Calu3 (cell line): ENCODE measurements around the gene ADSS1. TPM values are rescaled to one million over a fixed set of nuclear protein-coding genes. Genes with fewer than 3 reads are reported as not detected.

Experiments used
- BruUV-seq: library from RNA; stranded (reverse); fragments of 400-500 nt; replicated peaks from 2 replicates; lab custom pipeline; 2021; lab: Mats Ljungman, UMichigan
- CTCF ChIA-PET: fragments of 300-600 bp; sonication (Branson Sonifier 250); formaldehyde crosslinking; loops from one replicate; lab custom pipeline; 2022; ENCODE audit warnings: antibody characterized with exemption; lab: Charles Lee
- DNase-seq: peaks from one replicate; pipeline ENCODE4 v3.0.0; 2022
- H3K27ac Mint-ChIP-seq: one replicate; pipeline ENCODE4 v1.8.0; 2022; ENCODE audit warnings: mixed read lengths; ENCODE audit not compliant: unreplicated experiment
- H3K27me3 Mint-ChIP-seq: one replicate; pipeline ENCODE4 v1.8.0; 2022; ENCODE audit warnings: mixed read lengths; ENCODE audit not compliant: unreplicated experiment
- H3K36me3 Mint-ChIP-seq: one replicate; pipeline ENCODE4 v1.8.0; 2022; ENCODE audit warnings: mild to moderate bottlenecking, moderate library complexity, mixed read lengths; ENCODE audit not compliant: insufficient read depth, unreplicated experiment
- H3K4me1 Mint-ChIP-seq: one replicate; pipeline ENCODE4 v1.8.0; 2022; ENCODE audit warnings: mild to moderate bottlenecking, low read depth, mixed read lengths; ENCODE audit not compliant: unreplicated experiment
- H3K4me3 Mint-ChIP-seq: one replicate; pipeline ENCODE4 v1.8.0; 2022; ENCODE audit warnings: mild to moderate bottlenecking, low read depth, moderate library complexity, mixed read lengths; ENCODE audit not compliant: unreplicated experiment
- H3K9me3 Mint-ChIP-seq: one replicate; pipeline ENCODE4 v1.8.0; 2022; ENCODE audit warnings: low read depth, mixed read lengths; ENCODE audit not compliant: unreplicated experiment
- CTCF ChIP-seq: fragments of 200-600 bp; IDR thresholded peaks from one replicate; pipeline ENCODE4 v1.8.0; 2022; ENCODE audit warnings: antibody characterized with exemption; ENCODE audit not compliant: unreplicated experiment
- intact Hi-C: fragments of 100-400 bp; cut with micrococcal nuclease; formaldehyde crosslinking; loops from one replicate; pipeline ENCODE4 v1.10.0; 2022; ENCODE audit not compliant: unreplicated experiment
- total RNA-seq: library from RNA; stranded (reverse); gene quantifications from 2 replicates; pipeline ENCODE4 v1.2.3, GENCODE V29; 2022

Gene ADSS1
- total RNA-seq, 1 experiment from 2014 or later: 8.6 TPM

- Mint-ChIP-seq H3K36me3 (peaks cover 30% of the 10 kb centered on the region), H3K27ac (no peak overlapping the region), H3K4me3 (no peak overlapping the region), H3K27me3 (no peaks in the 10 kb centered on the region), H3K9me3 (no peaks in the 10 kb centered on the region), H3K4me1 (peaks cover 23% of the 10 kb centered on the region)
- BruUV-seq: no TSS peak
- intact Hi-C loops: no loop called here
- no peak for TF ChIP-seq CTCF
- CTCF ChIA-PET: no interaction called here
- no peak for DNase-seq
These were observed 68.3 kb downstream of the ADSS1 start for GRCh38 chr14:104792101-104792884.

GRCh38 chr14:104792945-104793702 is 69.1 kb downstream of the ADSS1 start:
- Mint-ChIP-seq H3K27ac (peak overlapping the region; percentile 35), H3K36me3 (peaks cover 30% of the 10 kb centered on the region), H3K9me3 (no peaks in the 10 kb centered on the region), H3K4me3 (peak overlapping the region; percentile 81), H3K4me1 (peaks cover 23% of the 10 kb centered on the region), H3K27me3 (no peaks in the 10 kb centered on the region)
- no peak for TF ChIP-seq CTCF
- intact Hi-C loops: no loop called here
- DNase-seq: no peak
- CTCF ChIA-PET: interaction anchor here (1.8 kb wide), 1 partner anchor 25 kb away, joined by 6 read pairs; no protein-coding TSS in a partner anchor
- BruUV-seq: no TSS peak

GRCh38 chr14:104793703-104793959 is 69.6 kb downstream of the ADSS1 start:
- Mint-ChIP-seq H3K4me1 (peaks cover 26% of the 10 kb centered on the region), H3K36me3 (peaks cover 30% of the 10 kb centered on the region), H3K9me3 (no peaks in the 10 kb centered on the region), H3K4me3 (peak overlapping the region; percentile 81), H3K27ac (peak overlapping the region; percentile 35), H3K27me3 (no peaks in the 10 kb centered on the region)
- no peak for TF ChIP-seq CTCF
- no TSS peak for BruUV-seq
- CTCF ChIA-PET: interaction anchor here (1.8 kb wide), 1 partner anchor 25 kb away, joined by 6 read pairs; no protein-coding TSS in a partner anchor
- intact Hi-C loops: no loop called here
- DNase-seq: no peak

DNA sequence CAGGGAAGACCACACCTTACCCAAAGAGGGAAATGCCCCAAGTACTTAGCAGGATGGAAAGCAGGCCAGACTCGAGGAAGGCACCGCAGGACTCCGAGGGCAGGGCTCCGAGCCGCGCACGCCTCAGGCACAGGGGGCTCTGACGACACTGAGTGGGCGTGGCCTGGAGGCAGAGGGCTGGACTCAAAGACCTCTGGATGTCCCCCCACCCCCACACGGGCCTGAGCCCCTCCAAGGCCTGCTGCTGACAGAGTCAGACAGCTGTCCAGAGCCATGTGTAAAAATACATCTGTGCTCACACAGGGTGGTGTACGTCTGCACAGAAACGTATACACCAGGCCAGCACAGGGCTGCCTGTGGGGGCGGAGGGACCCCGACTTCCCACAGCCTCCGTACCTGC is 70.1 kb downstream of the ADSS1 start:
- no peaks in the 10 kb centered on the region for H3K9me3 Mint-ChIP-seq
- BruUV-seq: TSS peak; percentile 66

More for the DNA sequence above, 70.1 kb downstream of the ADSS1 start:
- H3K27ac Mint-ChIP-seq: peak overlapping the region; percentile 35
- CTCF ChIA-PET: interaction anchor here (1.8 kb wide), 1 partner anchor 26 kb away, joined by 6 read pairs; no protein-coding TSS in a partner anchor
- intact Hi-C loops: no loop called here
- peaks cover 30% of the 10 kb centered on the region for H3K36me3 Mint-ChIP-seq
- no peak for TF ChIP-seq CTCF
- H3K4me3 Mint-ChIP-seq: peak overlapping the region; percentile 81
- peak; percentile 79 for DNase-seq
- no peaks in the 10 kb centered on the region for H3K27me3 Mint-ChIP-seq
- H3K4me1 Mint-ChIP-seq: peaks cover 31% of the 10 kb centered on the region
